ENCODE measurements around the gene CLEC12A. TPM values are rescaled to one million over a fixed set of nuclear protein-coding genes. Genes with fewer than 3 reads are reported as not detected.
A peak's percentile ranks its signal among the peaks of the same experiment; 100 is the strongest.
"Not testable (repeated sequence)": the region's sequence is repeated elsewhere in the genome, so short reads cannot be mapped to it uniquely, and the experiment has no call there.

Gene CLEC12A
- total and polyA plus RNA-seq, 8 donors = 0.19 to 3.4 (median 0.77) TPM; not detected in 1

DNA sequence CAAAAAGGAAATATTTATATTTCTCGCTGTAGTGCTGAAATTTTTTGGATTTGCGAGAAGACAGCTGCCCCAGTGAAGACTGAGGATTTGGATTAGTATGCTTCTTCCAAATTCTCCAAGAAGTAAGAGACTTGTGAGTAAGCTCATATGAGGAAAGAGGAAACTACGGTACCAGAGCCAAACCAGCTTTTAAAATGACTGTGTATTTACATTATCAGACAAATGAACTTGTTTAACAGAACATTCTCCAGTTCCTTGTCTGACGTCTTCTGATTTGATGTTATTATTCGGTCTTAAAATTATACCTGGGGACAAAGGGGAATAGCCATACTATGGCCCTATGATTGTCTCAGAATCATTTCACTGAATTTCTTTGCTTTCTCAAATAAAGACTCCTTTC is 47.2 kb downstream of the CLEC12A start:
- H3K27me3 ChIP-seq = no peaks in the 10 kb centered on the region
- intact Hi-C loops (cut with DNase I) = no loop called here
- H3K9me3 ChIP-seq = no peaks in the 10 kb centered on the region
- WGBS, 2 donors = 52% methylated on average over 5 of the region's 5 CpGs
- H3K4me1 ChIP-seq = no peaks in the 10 kb centered on the region
- FAIRE-seq (no peak), ATAC-seq (no peak), DNase-seq (no peak)
- H3K36me3 ChIP-seq = no peaks in the 10 kb centered on the region
- H3K4me3 ChIP-seq = no peak overlapping the region
- no peak overlapping the region for H3K27ac ChIP-seq
- TF ChIP-seq, protein P1, sequence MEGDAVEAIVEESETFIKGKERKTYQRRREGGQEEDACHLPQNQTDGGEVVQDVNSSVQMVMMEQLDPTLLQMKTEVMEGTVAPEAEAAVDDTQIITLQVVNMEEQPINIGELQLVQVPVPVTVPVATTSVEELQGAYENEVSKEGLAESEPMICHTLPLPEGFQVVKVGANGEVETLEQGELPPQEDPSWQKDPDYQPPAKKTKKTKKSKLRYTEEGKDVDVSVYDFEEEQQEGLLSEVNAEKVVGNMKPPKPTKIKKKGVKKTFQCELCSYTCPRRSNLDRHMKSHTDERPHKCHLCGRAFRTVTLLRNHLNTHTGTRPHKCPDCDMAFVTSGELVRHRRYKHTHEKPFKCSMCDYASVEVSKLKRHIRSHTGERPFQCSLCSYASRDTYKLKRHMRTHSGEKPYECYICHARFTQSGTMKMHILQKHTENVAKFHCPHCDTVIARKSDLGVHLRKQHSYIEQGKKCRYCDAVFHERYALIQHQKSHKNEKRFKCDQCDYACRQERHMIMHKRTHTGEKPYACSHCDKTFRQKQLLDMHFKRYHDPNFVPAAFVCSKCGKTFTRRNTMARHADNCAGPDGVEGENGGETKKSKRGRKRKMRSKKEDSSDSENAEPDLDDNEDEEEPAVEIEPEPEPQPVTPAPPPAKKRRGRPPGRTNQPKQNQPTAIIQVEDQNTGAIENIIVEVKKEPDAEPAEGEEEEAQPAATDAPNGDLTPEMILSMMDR (IDR thresholded peaks at IDR 0.05) = no peak

DNA sequence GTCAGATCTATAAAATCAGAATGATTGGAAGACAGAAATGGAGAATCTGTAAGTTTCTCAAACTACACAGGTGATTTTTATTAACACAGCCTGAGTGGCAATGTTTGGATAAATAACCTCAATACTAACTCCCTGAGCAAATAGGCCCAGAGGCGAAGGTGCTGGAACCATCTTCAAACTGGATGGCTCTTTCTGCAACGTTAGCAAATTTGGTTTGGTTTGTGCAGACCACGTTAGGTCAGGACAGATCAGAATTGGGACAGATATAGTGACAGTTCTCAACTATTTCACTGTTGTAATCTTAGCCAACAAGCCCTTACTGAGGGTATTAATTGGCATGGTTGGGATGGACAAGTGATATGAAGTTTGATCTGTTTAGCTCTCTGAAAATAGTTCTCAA is 50.1 kb downstream of the CLEC12A start:
- ATAC-seq = no peak
- TF ChIP-seq, protein P1 (IDR thresholded peaks at IDR 0.05) = no peak
- H3K27ac ChIP-seq = no peak overlapping the region
- DNase-seq = no peak
- H3K27me3 ChIP-seq = no peaks in the 10 kb centered on the region
- no peak overlapping the region for H3K4me3 ChIP-seq
- no peaks in the 10 kb centered on the region for H3K36me3 ChIP-seq
- H3K9me3 ChIP-seq = no peaks in the 10 kb centered on the region
- intact Hi-C loops (cut with DNase I) = no loop called here
- FAIRE-seq = no peak
- H3K4me1 ChIP-seq = no peaks in the 10 kb centered on the region
- WGBS, 2 donors = 48 to 66% methylated on average over 3 of the region's 3 CpGs

DNA sequence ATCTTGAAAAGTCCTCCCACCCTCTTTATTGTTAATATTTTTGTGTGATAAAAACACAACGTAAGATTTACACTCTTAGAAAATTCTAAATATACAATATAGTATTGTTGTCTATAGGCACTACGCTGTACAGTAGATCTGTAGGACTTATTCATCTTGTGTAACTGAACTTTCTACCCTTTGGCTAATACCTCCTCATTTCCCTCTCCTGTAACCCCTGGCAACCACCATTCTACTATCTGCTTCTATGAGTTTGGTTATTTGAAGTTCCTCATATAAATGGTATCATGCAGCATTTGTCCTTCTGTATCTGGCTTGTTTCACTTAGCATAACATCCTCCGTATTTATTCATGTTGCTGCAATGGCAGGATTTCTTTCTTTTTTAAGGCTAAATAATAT is 54.0 kb downstream of the CLEC12A start:
- H3K27me3 ChIP-seq = no peaks in the 10 kb centered on the region
- no peaks in the 10 kb centered on the region for H3K36me3 ChIP-seq
- H3K9me3 ChIP-seq = no peaks in the 10 kb centered on the region
- no peak for DNase-seq
- TF ChIP-seq, protein P1 (IDR thresholded peaks at IDR 0.05) = no peak
- no peak overlapping the region for H3K4me3 ChIP-seq
- no peaks in the 10 kb centered on the region for H3K4me1 ChIP-seq
- intact Hi-C loops (cut with DNase I) = no loop called here
- H3K27ac ChIP-seq = no peak overlapping the region
- no peak for FAIRE-seq
- WGBS, 2 donors = 84 to 89% methylated on average over 3 of the region's 3 CpGs
- no peak for ATAC-seq

DNA sequence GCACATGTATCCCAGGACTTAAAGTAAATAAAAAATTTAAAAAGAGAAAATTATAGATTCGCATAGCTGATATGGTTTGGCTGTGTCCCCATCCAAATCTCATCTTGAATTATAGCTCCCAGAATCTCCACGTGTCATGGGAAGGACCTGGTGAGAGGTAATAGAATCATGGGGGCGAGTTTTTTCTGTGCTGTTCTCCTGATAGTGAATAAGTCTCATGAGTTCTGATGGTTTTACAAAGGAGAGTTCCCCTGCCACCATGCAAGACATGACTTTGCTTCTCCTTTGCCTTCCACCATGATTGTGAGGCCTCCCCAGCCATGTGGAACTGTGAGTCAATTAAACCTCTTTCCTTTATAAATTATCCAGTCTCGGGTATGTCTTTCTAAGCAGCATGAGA is 55.5 kb downstream of the CLEC12A start:
- intact Hi-C loops (cut with DNase I); H3K27me3 ChIP-seq; DNase-seq; H3K36me3 ChIP-seq; H3K4me3 ChIP-seq; H3K9me3 ChIP-seq; ATAC-seq; FAIRE-seq; H3K27ac ChIP-seq; H3K4me1 ChIP-seq: not testable (repeated sequence)
- WGBS, 2 donors = 58 to 80% methylated on average over 4 of the region's 4 CpGs

DNA sequence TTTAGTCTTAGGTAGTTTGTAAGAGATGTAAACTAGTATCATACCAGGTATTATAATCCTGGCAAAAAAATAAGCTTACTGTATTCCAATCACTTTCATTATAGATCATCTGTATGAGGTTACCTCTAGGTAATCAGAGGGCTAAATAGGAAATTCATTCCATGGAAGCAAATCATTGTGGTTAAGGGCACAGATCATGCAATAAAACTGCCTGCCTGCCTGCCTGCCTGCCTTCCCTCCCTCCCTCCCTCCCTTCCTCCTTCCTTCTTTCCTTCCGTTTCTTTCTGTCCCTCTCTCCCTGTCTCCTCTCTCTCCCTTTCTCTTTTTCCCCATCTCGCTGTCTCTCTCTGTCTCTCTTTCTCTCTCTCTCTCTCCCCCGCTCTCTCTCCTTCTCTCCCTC is 56.1 kb downstream of the CLEC12A start:
- TF ChIP-seq, protein P1 (IDR thresholded peaks at IDR 0.05) = no peak
- ATAC-seq = no peak
- H3K4me3 ChIP-seq = no peak overlapping the region
- DNase-seq = no peak
- 60 to 87% methylated on average over 3 of the region's 3 CpGs for WGBS, 2 donors
- H3K27ac ChIP-seq = no peak overlapping the region
- intact Hi-C loops (cut with DNase I) = no loop called here
- no peaks in the 10 kb centered on the region for H3K36me3 ChIP-seq
- no peaks in the 10 kb centered on the region for H3K27me3 ChIP-seq
- no peak for FAIRE-seq
- H3K9me3 ChIP-seq = no peaks in the 10 kb centered on the region
- no peaks in the 10 kb centered on the region for H3K4me1 ChIP-seq

DNA sequence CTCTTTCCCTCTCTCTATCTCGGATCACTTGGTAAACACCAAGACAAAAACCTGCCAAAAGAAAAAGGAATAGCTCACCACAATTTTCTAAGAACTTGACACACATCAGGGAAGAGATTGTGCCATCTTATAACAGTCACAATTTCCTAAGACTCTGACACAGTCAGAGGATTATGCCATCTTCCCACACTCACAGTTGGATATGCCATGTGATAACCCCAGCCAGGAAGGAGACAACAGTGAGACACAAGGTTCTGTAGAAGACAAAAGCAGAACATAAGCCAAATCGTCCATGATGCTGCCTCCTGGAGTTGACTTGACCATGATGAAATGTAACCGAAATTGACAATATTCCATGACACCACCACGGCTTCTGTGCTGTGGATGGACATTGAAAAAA is 56.5 kb downstream of the CLEC12A start:
- intact Hi-C loops (cut with DNase I) = no loop called here
- 44 to 52% methylated on average over 4 of the region's 4 CpGs for WGBS, 2 donors
- FAIRE-seq = no peak
- Histone ChIP-seq H3K27ac (no peak overlapping the region), H3K36me3 (no peaks in the 10 kb centered on the region), H3K4me1 (no peaks in the 10 kb centered on the region), H3K4me3 (no peak overlapping the region), H3K9me3 (no peaks in the 10 kb centered on the region), H3K27me3 (no peaks in the 10 kb centered on the region)
- no peak for DNase-seq
- TF ChIP-seq, protein P1 (IDR thresholded peaks at IDR 0.05) = no peak
- ATAC-seq = peak in 2 of 4 donors; percentile 54 to 65

Measured in pancreas (tissue), 10 donors.